Parathyroid adenoma (tissue), 2 donors: ENCODE measurements around the gene SEMA6A.

ENCODE experiments used
- H2AFZ ChIP-seq: fragments of 300-600 bp; sonication (generic); one replicate; pipeline ENCODE4 v1.7.0; 2017; ENCODE audit warnings: antibody characterized with exemption, mild to moderate bottlenecking
- H3K27ac ChIP-seq: fragments of 300-600 bp; sonication (generic); one replicate; pipeline ENCODE4 v1.7.0; 2017
- H3K27me3 ChIP-seq: fragments of 300-600 bp; sonication (generic); one replicate; pipeline ENCODE4 v1.7.0; 2017; ENCODE audit warnings: low read length; ENCODE audit not compliant: control insufficient read depth, insufficient read depth
- H3K36me3 ChIP-seq: fragments of 300-600 bp; sonication (generic); one replicate; pipeline ENCODE4 v1.7.0; 2017; ENCODE audit warnings: low read length; ENCODE audit not compliant: control insufficient read depth, insufficient read depth
- H3K4me1 ChIP-seq: fragments of 300-600 bp; sonication (generic); one replicate; pipeline ENCODE4 v1.7.0; 2017; ENCODE audit warnings: control low read depth
- H3K4me2 ChIP-seq: fragments of 300-600 bp; sonication (generic); one replicate; pipeline ENCODE4 v1.7.0; 2017; ENCODE audit warnings: low read length
- H3K4me3 ChIP-seq: fragments of 300-600 bp; sonication (generic); one replicate; pipeline ENCODE4 v1.7.0; 2017; ENCODE audit warnings: low read depth, low read length
- H3K79me2 ChIP-seq: fragments of 300-600 bp; sonication (generic); one replicate; pipeline ENCODE4 v1.7.0; 2017; ENCODE audit warnings: control low read depth
- H3K9ac ChIP-seq: fragments of 300-600 bp; sonication (generic); one replicate; pipeline ENCODE4 v1.7.0; 2017; ENCODE audit warnings: mild to moderate bottlenecking
- H3K9me3 ChIP-seq: fragments of 300-600 bp; sonication (generic); one replicate; pipeline ENCODE4 v1.7.0; 2017; ENCODE audit warnings: low read length; ENCODE audit not compliant: control insufficient read depth
- CTCF ChIP-seq: fragments of 300-600 bp; sonication (generic); IDR thresholded peaks from one replicate; pipeline ENCODE4 v1.7.0; 2017; ENCODE audit warnings: antibody characterized with exemption, mild to moderate bottlenecking
- donor health status: primary hyperparathyroidism.

Gene SEMA6A

GRCh38 chr5:116574367-116575325 lies at the start of gene SEMA6A:
TSS of gene SEMA6A (minus strand) at chr5:116574823. CDS start at chr5:116504944, 69,879 bp downstream.
- Histone ChIP-seq H3K27me3 (no peaks in the 10 kb centered on the region), H3K4me1 (peaks cover 7% of the 10 kb centered on the region), H3K4me2 (peak within 1 kb of the TSS; percentile 85), H3K9me3 (no peaks in the 10 kb centered on the region), H3K9ac (no peak within 1 kb of the TSS), H3K4me3 (peak within 1 kb of the TSS; percentile 58), H2AFZ (peak within 1 kb of the TSS; percentile 74), H3K27ac (peak within 1 kb of the TSS; percentile 22), H3K36me3 (no peaks in the 10 kb centered on the region), H3K79me2 (no peaks in the 10 kb centered on the region)
- TF ChIP-seq CTCF = no peak

GRCh38 chr5:116622375-116623050 lies 47.9 kb upstream of the SEMA6A start:
- no peak for TF ChIP-seq CTCF
- H3K36me3 ChIP-seq = no peaks in the 10 kb centered on the region
- H3K4me3 ChIP-seq = no peak overlapping the region
- no peaks in the 10 kb centered on the region for H3K27me3 ChIP-seq
- H3K79me2 ChIP-seq = no peaks in the 10 kb centered on the region
- H3K4me1 ChIP-seq = peaks cover 7% of the 10 kb centered on the region
- H3K9ac ChIP-seq = no peak overlapping the region
- H2AFZ ChIP-seq = no peak overlapping the region
- H3K9me3 ChIP-seq = no peaks in the 10 kb centered on the region
- H3K27ac ChIP-seq = no peak overlapping the region
- no peak overlapping the region for H3K4me2 ChIP-seq

GRCh38 chr5:116621599-116621998 lies 47.0 kb upstream of the SEMA6A start:
- H3K4me1 ChIP-seq = peaks cover 5% of the 10 kb centered on the region
- no peak overlapping the region for H3K27ac ChIP-seq
- TF ChIP-seq CTCF = no peak
- H3K79me2 ChIP-seq = no peaks in the 10 kb centered on the region
- H3K36me3 ChIP-seq = no peaks in the 10 kb centered on the region
- H3K9me3 ChIP-seq = no peaks in the 10 kb centered on the region
- H3K4me3 ChIP-seq = no peak overlapping the region
- H3K9ac ChIP-seq = no peak overlapping the region
- no peak overlapping the region for H2AFZ ChIP-seq
- H3K4me2 ChIP-seq = no peak overlapping the region
- no peaks in the 10 kb centered on the region for H3K27me3 ChIP-seq

- no peak overlapping the region for H2AFZ ChIP-seq
- no peak overlapping the region for H3K4me3 ChIP-seq
- H3K27ac ChIP-seq = no peak overlapping the region
- H3K27me3 ChIP-seq = no peaks in the 10 kb centered on the region
- H3K36me3 ChIP-seq = no peaks in the 10 kb centered on the region
- no peaks in the 10 kb centered on the region for H3K79me2 ChIP-seq
- no peak overlapping the region for H3K4me2 ChIP-seq
- no peak overlapping the region for H3K9ac ChIP-seq
- no peaks in the 10 kb centered on the region for H3K4me1 ChIP-seq
- H3K9me3 ChIP-seq = no peaks in the 10 kb centered on the region
- no peak for TF ChIP-seq CTCF
Observed at GRCh38 chr5:116616876-116617275, 42.3 kb upstream of the SEMA6A start.
